D721Med (cell line): Measurements from ENCODE around the gene SLC22A31.
"Not testable (repeated sequence)": the region's sequence is repeated elsewhere in the genome, so short reads cannot be mapped to it uniquely, and the experiment has no call there.

Source experiments
- DNase-seq: peaks from one replicate; pipeline ENCODE4 v3.0.0; 2011; ENCODE audit warnings: low spot score; ENCODE audit not compliant: insufficient read length
- FAIRE-seq: peaks from 2 replicates; lab custom pipeline; 2011; peaks lifted over from hg19 to GRCh38; lab: Jason Lieb, UNC
- TF ChIP-seq, protein P1 (sequence below): IDR thresholded peaks from 2 replicates; pipeline ENCODE4 v1.5.1; 2012; ENCODE audit warnings: mild to moderate bottlenecking, control low read depth; ENCODE audit not compliant: insufficient read depth; ENCODE audit errors: missing control alignments

Gene SLC22A31

DNA sequence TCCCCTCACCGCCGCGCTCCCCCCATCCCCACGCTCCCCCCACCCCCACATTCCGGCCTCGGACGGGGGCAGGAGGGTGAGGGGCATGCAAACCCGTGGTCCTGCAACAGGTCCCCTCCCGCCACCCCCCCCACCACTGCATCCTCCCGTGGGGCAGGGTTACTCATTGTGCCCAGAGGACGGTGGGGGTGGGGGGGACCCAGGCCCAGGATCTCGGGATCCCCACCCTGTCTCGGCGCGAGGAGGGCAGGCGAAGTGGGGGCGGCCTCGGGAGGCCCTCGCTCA lies 8.5 kb downstream of the SLC22A31 start:
- no peak for FAIRE-seq
- DNase-seq, result no peak
- TF ChIP-seq, protein P1, sequence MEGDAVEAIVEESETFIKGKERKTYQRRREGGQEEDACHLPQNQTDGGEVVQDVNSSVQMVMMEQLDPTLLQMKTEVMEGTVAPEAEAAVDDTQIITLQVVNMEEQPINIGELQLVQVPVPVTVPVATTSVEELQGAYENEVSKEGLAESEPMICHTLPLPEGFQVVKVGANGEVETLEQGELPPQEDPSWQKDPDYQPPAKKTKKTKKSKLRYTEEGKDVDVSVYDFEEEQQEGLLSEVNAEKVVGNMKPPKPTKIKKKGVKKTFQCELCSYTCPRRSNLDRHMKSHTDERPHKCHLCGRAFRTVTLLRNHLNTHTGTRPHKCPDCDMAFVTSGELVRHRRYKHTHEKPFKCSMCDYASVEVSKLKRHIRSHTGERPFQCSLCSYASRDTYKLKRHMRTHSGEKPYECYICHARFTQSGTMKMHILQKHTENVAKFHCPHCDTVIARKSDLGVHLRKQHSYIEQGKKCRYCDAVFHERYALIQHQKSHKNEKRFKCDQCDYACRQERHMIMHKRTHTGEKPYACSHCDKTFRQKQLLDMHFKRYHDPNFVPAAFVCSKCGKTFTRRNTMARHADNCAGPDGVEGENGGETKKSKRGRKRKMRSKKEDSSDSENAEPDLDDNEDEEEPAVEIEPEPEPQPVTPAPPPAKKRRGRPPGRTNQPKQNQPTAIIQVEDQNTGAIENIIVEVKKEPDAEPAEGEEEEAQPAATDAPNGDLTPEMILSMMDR, result no peak

GRCh38 chr16:89191033-89191900 lies 9.1 kb downstream of the SLC22A31 start:
- FAIRE-seq, result no peak
- DNase-seq, result no peak
- TF ChIP-seq, protein P1, result no peak

DNA sequence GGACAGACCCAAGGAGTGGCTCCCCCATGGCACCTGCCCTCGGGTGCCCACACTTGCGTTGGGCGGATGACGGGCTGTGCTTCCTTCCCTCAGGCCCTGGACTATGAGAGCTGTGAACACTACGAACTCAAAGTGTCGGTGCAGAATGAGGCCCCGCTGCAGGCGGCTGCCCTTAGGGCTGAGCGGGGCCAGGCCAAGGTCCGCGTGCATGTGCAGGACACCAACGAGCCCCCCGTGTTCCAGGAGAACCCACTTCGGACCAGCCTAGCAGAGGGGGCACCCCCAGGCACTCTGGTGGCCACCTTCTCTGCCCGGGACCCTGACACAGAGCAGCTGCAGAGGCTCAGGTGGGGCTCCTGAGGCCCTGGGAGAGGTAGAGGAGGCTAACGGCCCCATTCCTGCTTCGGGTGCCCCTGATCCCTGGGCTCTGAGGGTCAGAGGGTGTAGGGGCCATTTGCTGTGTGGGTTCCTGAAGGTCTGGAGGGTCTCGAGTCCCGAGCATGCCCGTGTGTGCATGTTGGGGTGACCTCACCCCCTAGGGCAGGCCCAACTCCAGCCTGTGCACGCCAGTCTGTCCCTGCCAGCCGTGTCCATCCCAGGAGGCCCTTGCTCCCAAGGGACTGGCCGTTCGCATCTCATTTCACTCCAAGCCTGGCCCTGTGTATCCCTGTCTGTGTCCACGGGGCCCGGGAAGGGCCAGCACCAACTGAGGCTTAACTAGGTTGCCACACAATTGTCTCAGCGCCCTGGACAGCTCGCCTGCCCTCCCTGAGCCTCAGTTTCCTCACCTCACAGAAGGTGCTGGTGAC lies 10.0 kb downstream of the SLC22A31 start:
- TF ChIP-seq, protein P1, result no peak
- FAIRE-seq, result no peak
- no peak for DNase-seq

DNA sequence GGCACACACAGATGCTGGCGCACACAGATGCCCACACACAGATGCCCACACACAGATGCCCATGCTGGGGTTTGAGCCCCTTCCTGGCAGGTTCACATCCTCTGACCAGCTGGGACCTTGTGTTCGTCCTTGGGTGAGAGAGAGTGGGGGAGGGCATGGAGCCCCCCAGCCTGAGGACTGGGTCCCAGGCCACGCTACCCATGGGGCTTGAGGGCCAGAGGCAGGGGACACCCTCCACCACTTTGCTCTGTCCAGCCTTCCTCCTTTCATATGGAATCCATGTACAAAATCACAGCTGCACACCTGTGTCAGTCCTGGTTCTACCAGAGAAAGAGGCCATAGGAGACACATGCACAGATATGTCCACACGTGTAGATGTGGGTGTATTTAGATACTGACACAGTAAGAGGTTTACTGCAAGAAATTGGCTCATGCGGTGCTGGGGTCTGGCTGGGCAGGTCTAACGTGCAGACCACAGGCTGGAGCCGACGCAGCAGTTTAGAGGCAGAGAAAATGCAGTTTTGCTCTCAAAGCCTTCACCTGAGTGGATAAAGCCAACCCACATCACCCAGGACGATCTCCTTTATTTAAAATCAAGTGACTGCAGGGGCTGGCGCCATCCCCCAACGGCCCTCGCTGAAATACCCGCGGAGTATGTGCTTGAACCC lies 10.8 kb downstream of the SLC22A31 start:
- DNase-seq, result no peak
- FAIRE-seq, result no peak
- TF ChIP-seq, protein P1, result no peak

GRCh38 chr16:89188471-89189357 lies 11.6 kb downstream of the SLC22A31 start:
- not testable (repeated sequence) for FAIRE-seq, DNase-seq

DNA sequence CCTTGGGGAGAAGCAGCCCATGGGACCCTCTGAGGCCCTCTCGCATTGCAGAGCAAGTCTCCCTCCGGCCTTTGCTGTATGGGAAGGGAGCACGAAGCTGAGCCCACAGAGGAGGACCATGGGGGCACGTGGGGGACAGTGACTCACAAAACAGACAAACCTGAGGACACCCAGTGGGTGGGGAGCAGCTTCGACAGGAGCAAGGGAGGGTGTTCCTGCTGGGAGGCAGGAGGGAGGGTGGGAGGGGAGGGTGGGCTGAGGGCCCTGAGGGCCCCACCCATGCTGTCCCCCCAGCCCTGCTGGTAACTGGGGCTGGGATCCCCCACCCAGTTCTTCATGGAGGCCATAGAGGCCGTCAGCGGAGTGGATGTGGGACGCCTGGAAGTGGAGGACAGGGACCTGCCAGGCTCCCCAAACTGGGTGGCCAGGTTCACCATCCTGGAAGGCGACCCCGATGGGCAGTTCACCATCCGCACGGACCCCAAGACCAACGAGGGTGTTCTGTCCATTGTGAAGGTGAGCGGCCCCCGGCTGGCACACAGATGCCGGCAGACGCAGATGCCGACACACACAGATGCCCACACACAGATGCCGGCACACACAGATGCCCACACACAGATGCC lies 12.5 kb downstream of the SLC22A31 start:
- FAIRE-seq (no peak), DNase-seq (no peak)
- TF ChIP-seq, protein P1, result no peak
